ENCODE measurements around the gene MZT2A.
"Not testable (repeated sequence)": the region's sequence is repeated elsewhere in the genome, so short reads cannot be mapped to it uniquely, and the experiment has no call there.

GRCh38 chr2:131491469-131491836 is 744 bp downstream of the MZT2A start:
- TF ChIP-seq CTCF, POLR2A, EP300 (IDR thresholded peaks at IDR 0.05): not testable (repeated sequence)

Data from gastroesophageal sphincter (tissue), 3 donors.